MCF 10A (cell line): ENCODE results near the gene SCYGR4. TPM values are rescaled to one million over a fixed set of nuclear protein-coding genes. Genes with fewer than 3 reads are reported as not detected.
"Not testable (repeated sequence)": the region's sequence is repeated elsewhere in the genome, so short reads cannot be mapped to it uniquely, and the experiment has no call there.

Source experiments
- BruUV-seq: library from RNA; stranded (reverse); fragments of 400-500 nt; replicated peaks from 2 replicates; lab custom pipeline; 2021; lab: Mats Ljungman, UMichigan
- CTCF ChIA-PET: fragments of 300-600 bp; sonication (Branson Sonifier 250); formaldehyde crosslinking; extraction: SDS; loops from one replicate; lab custom pipeline; 2021; ENCODE audit warnings: antibody characterized with exemption, inconsistent platforms; lab: Yijun Ruan, JAX
- POLR2A ChIA-PET: fragments of 300-600, 350-650 bp; sonication (Branson Sonifier 250); formaldehyde crosslinking; extraction: SDS; loops from one replicate; lab custom pipeline; 2020; ENCODE audit warnings: antibody characterized with exemption, inconsistent platforms; lab: Yijun Ruan, JAX
- DNase-seq: peaks from one replicate; pipeline ENCODE4 v3.0.0-alpha.2; 2018; ENCODE audit not compliant: unreplicated experiment
- H3K27ac Mint-ChIP-seq: one replicate; pipeline ENCODE4 v1.8.0; 2022; ENCODE audit warnings: mild to moderate bottlenecking, low read depth, mixed read lengths; ENCODE audit not compliant: unreplicated experiment
- H3K27me3 Mint-ChIP-seq: one replicate; pipeline ENCODE4 v1.8.0; 2022; ENCODE audit warnings: mixed read lengths; ENCODE audit not compliant: insufficient read depth, unreplicated experiment
- H3K36me3 Mint-ChIP-seq: one replicate; pipeline ENCODE4 v1.8.0; 2022; ENCODE audit warnings: mild to moderate bottlenecking, moderate library complexity, mixed read lengths; ENCODE audit not compliant: insufficient read depth, unreplicated experiment
- H3K4me1 Mint-ChIP-seq: one replicate; pipeline ENCODE4 v1.8.0; 2022; ENCODE audit warnings: mixed read lengths; ENCODE audit not compliant: insufficient read depth, unreplicated experiment
- H3K4me3 Mint-ChIP-seq: one replicate; pipeline ENCODE4 v1.8.0; 2022; ENCODE audit warnings: mild to moderate bottlenecking, moderate library complexity, mixed read lengths; ENCODE audit not compliant: unreplicated experiment
- H3K9me3 Mint-ChIP-seq: one replicate; pipeline ENCODE4 v1.8.0; 2022; ENCODE audit warnings: mixed read lengths; ENCODE audit not compliant: unreplicated experiment
- CTCF ChIP-seq: fragments of 200-600 bp; IDR thresholded peaks from one replicate; pipeline ENCODE4 v1.8.0; 2022; ENCODE audit warnings: antibody characterized with exemption, mild to moderate bottlenecking; ENCODE audit not compliant: unreplicated experiment
- intact Hi-C: fragments of 100-400 bp; cut with micrococcal nuclease; formaldehyde crosslinking; loops from 2 replicates; pipeline ENCODE4 v1.14.1; 2022
- total RNA-seq: library from RNA; stranded (reverse); gene quantifications from 2 replicates; pipeline ENCODE4 v1.2.3, GENCODE V29; 2022

Gene SCYGR4
- total RNA-seq, 1 experiment from 2014 or later: not detected

GRCh38 chr2:227597998-227598397 is 19.3 kb upstream of the SCYGR4 start:
- ChIA-PET POLR2A (no interaction called here), CTCF (no interaction called here)
- TF ChIP-seq CTCF: no peak
- Mint-ChIP-seq H3K9me3 (no peaks in the 10 kb centered on the region), H3K27ac (no peak overlapping the region), H3K36me3 (no peaks in the 10 kb centered on the region), H3K27me3 (peaks cover 5% of the 10 kb centered on the region), H3K4me3 (no peak overlapping the region), H3K4me1 (peaks cover under 1% of the 10 kb centered on the region)
- no TSS peak for BruUV-seq
- DNase-seq: no peak
- intact Hi-C loops: no loop called here

GRCh38 chr2:227598835-227599503 is 18.3 kb upstream of the SCYGR4 start, which contains the start of gene SCYGR2:
SCYGR2 (plus strand) TSS chr2:227598893; CDS start chr2:227598893, 0 bp downstream.
- BruUV-seq: not testable (repeated sequence)
- CTCF ChIA-PET: interaction anchor here (0.5 to 0.7 kb wide), 2 partner anchors 194 to 804 kb away, joined by 3 read pairs; no protein-coding TSS in a partner anchor

GRCh38 chr2:227602358-227602757 is 14.9 kb upstream of the SCYGR4 start:
- no peaks in the 10 kb centered on the region for H3K36me3 Mint-ChIP-seq
- intact Hi-C loops: no loop called here
- no peak overlapping the region for H3K4me3 Mint-ChIP-seq
- DNase-seq: no peak
- ChIA-PET POLR2A (interaction anchor here (1.4 kb wide), 1 partner anchor 10 kb away, joined by 4 read pairs; no protein-coding TSS in a partner anchor), CTCF (no interaction called here)
- no TSS peak for BruUV-seq
- TF ChIP-seq CTCF: no peak
- no peaks in the 10 kb centered on the region for H3K27me3 Mint-ChIP-seq
- no peaks in the 10 kb centered on the region for H3K4me1 Mint-ChIP-seq
- no peaks in the 10 kb centered on the region for H3K9me3 Mint-ChIP-seq
- H3K27ac Mint-ChIP-seq: no peak overlapping the region

More at GRCh38 chr2:227598835-227599503, 18.3 kb upstream of the SCYGR4 start, which contains the start of gene SCYGR2:
- H3K9me3 Mint-ChIP-seq, H3K36me3 Mint-ChIP-seq, DNase-seq, H3K27ac Mint-ChIP-seq, H3K4me1 Mint-ChIP-seq, intact Hi-C loops, H3K27me3 Mint-ChIP-seq, H3K4me3 Mint-ChIP-seq: not testable (repeated sequence)
- POLR2A ChIA-PET: interaction anchor here (0.7 kb wide), 1 partner anchor 33 kb away, joined by 3 read pairs; no protein-coding TSS in a partner anchor

GRCh38 chr2:227606476-227606875 is 10.8 kb upstream of the SCYGR4 start:
- no TSS peak for BruUV-seq
- H3K9me3 Mint-ChIP-seq: no peaks in the 10 kb centered on the region
- H3K27me3 Mint-ChIP-seq: no peaks in the 10 kb centered on the region
- ChIA-PET CTCF (interaction anchor here (0.6 kb wide), 2 partner anchors 10 to 505 kb away, joined by 3 read pairs; no protein-coding TSS in a partner anchor), POLR2A (interaction anchor here (0.6 kb wide), 1 partner anchor 33 kb away, joined by 3 read pairs; no protein-coding TSS in a partner anchor)
- DNase-seq: no peak
- intact Hi-C loops: no loop called here
- no peak overlapping the region for H3K27ac Mint-ChIP-seq
- no peaks in the 10 kb centered on the region for H3K36me3 Mint-ChIP-seq
- H3K4me3 Mint-ChIP-seq: no peak overlapping the region
- no peaks in the 10 kb centered on the region for H3K4me1 Mint-ChIP-seq
- no peak for TF ChIP-seq CTCF
